Stimulated activated CD8-positive, alpha-beta memory T cell treated with anti-CD3 and anti-CD28 coated beads, Interleukin-7, amount 100 ng/mL, for 48 hours (primary cell): ENCODE results near the gene DISC1.
"Not testable (repeated sequence)": the region's sequence is repeated elsewhere in the genome, so short reads cannot be mapped to it uniquely, and the experiment has no call there.

ENCODE experiments used
- DNase-seq, 2 donors: peaks; one replicate each; pipeline ENCODE4 v3.0.0-alpha.2; 2020; ENCODE audit warnings: low read depth in 1 of 2; ENCODE audit errors: extremely low read depth in 1 of 2

DISC1 gene

GRCh38 chr1:231666937-231667608 is 40.5 kb downstream of the DISC1 start:
- DNase-seq = no peak

DNA sequence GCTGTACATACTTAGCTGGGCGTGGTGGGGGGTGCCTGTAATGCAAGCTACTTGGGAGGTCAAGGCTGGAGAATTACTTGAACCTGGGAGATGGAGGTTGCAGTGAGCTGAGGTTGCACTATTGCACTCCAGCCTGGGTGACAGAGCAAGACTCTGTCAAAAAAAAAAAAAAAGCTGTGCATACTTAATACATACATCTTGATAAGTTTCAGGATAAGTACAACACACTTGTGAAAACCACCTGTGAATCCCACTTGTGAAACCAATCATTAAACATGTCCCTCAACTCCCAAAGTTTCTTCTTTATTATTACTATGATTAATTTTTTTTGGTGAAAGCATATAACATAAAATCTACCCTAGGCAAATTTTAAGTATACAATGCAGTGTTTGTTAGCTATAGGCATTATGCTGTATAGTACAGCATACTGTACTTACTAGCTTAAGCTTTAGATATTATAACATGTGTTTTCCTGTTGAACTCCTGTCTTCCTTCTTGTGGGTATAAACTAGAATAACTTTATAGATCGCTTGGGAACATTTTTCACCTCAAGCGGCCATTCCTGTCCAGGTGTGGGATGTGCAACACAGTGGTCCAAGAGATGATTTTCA is 41.4 kb downstream of the DISC1 start:
- no peak for DNase-seq

DNA sequence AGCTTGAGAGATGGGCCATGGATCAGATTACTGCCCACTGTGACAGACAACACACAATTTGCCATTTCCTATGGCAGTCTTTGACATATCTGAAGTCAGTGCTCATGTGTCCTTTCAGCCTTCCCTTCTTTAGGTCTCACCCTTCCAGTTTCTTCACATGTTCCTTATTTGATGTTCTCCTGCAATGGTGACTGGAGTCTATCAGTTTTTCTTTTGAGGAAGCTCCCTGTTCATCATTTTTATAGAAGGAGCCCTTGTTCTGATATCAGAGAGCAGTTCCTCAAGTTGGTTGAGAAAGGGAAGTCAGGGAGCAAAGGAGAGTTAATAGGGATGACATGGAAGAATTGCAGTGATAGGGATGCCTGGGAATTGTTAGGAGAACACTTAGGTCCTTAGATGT is 42.2 kb downstream of the DISC1 start:
- DNase-seq = no peak

DNA sequence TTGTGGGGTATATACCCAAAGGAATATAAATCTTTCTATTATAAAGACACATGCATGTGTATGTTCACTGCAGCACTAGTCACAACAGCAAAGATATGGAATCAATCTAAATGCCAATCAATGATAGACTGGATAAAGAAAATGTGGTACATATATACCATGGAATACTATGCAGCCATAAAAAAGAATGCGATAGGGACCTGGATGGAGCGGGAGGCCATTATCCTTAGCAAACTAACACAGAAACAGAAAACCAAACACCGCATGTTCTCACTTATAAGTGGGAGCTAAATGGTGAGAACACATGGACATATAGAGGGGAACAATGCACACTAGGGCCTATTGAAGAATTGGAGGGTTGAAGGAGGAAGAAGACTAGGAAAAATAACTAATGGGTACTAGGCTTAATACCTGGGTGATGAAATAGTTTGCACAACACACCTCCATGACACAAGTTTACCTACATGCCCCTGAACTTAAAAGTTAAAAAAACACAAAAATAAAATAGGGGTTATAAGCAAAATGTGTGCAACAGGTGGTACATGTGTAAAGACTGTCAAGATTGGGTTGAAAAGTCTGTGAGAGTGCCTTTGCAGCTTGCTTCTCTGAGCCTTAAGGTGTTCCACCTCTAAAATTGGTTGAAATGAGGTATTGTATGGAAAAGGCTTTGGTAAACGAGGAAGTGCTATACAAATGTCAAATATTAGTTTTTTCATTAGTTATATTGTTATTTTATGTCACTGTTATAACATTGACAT is 43.5 kb downstream of the DISC1 start:
- not testable (repeated sequence) for DNase-seq

GRCh38 chr1:231670755-231671154 is 44.2 kb downstream of the DISC1 start:
- DNase-seq = no peak

- no peak for DNase-seq
These were observed 48.0 kb downstream of the DISC1 start for GRCh38 chr1:231674575-231674974.

- no peak for DNase-seq
These were observed 49.9 kb downstream of the DISC1 start for GRCh38 chr1:231676487-231676886.

GRCh38 chr1:231677442-231677841 is 50.9 kb downstream of the DISC1 start:
- DNase-seq = no peak

GRCh38 chr1:231678011-231678432 is 51.4 kb downstream of the DISC1 start:
- no peak for DNase-seq

GRCh38 chr1:231679109-231679508 is 52.5 kb downstream of the DISC1 start:
- no peak for DNase-seq

DNA sequence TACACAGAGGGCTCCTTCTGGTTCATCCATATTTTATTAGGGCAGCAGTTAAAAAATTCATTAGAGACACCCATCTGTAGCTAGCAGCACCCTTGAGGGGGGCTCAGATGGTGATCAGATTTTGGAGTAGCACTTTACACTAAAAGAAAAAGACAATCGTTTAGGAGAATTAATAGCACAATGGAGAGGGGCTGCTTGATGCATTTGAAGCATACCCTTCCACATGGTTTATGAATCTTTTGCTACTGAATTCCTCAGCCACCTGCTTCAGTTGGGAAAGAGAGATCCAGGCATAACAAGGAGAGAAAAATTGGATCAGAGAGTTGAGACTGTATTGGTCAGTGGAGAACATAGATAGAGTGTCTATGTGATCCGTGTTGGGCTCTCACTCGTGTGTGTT is 54.4 kb downstream of the DISC1 start:
- DNase-seq = no peak

- no peak for DNase-seq
These were observed 56.2 kb downstream of the DISC1 start for GRCh38 chr1:231682779-231683178.

DNA sequence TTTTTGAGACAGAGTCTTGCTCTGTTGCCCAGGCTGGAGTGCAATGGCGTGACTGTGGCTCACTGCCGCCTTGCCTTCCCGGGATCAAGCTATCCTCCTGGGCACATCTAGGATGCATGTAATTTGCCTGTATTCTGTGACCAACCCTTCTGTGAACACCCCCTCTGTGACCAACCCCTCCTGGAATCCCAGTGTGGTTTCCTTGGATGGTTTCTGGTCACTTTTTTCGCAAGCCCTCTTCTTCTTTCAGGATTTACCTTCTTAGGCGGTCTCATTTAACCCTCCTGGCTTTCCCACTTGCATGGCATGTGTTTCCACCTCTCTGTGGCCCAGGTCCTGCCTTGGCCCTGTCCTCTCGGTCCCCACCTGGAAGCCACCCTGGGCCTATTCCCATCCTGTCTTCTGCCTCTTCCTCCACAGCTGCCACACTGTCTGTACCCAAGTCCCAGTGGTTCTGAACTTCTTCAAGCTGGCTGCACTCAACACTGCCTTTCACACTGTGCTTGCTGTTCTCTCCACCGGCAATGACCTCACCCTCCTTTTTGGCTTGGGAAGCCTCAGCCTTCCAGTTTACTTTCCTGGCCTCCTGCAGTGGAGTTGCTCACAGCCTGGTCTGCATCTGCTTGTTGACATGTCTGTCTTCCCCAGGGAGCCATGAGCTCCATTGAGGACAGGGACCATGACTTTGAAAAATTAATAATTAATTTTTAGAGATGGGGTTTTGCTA is 57.0 kb downstream of the DISC1 start:
- DNase-seq = no peak

GRCh38 chr1:231684356-231685244 is 58.0 kb downstream of the DISC1 start:
- DNase-seq = no peak

GRCh38 chr1:231686384-231686783 is 59.8 kb downstream of the DISC1 start:
- DNase-seq = no peak

DNA sequence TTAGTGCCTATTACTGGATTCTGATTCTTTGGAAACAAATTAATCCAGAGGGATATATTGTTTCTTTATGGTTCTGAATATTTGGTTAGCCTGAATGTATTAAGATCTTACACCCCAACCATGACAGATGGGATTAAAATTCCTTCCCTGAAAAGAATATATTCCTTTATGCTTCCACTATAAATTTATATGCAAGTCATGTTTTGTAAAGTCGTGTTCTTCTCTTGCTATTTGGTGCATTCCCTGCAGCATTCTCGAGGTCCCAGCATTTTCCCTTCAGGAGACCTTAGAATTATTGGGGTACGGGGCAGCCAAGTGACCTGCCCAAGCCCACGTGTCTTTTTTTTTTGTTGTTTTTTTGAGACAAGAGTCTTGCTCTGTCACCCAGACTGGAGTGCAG is 62.4 kb downstream of the DISC1 start:
- no peak for DNase-seq

DNA sequence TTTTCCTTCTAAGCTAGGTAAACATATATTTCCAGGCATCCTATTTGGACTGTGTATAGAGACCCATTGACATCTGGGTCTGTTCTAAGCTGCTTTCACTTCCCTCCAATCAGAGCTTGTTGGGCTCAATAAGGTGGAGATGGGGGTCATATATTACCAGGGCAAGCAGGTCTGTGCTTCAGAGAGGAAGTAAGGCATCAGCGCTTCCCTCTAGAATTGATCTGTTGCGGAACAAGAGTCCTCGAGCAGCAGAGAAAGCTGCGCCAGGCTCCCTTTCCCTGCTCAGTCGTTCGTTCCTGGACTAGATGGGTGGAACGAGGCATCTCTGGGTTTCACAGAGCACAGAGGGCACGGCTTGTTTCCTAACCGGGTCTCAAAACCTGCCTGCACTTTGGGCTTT is 63.5 kb downstream of the DISC1 start:
- DNase-seq = no peak

DNA sequence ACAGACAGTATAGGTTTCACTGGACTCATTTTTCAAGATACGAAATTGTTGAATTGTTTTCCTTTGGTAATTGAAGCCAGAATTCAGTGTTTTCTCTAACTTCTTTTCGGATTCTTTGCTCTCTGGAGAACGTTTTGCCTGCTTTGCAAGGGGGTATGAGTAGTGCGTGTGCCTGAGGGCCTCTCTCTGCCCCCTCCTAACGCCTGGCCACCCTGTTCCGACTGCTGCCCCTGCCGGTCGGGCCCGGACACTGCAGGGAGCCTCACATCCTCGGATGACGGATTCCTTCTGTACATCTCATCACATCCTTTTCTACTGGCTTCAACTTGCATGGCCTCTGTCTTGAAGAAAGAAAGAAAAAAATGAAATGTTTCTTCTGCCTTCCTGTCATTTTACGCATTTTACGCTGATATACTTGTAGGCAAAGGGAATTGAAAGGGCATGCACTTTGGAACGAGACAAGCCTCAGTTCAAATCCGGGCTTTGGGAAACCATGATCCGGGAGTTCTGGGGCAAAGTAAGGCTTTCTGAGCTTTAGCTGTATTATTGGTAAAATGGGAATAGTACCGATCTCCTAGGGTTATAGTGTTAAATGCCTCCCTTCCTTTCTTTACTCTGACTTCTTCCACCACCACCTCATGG is 65.1 kb downstream of the DISC1 start:
- no peak for DNase-seq

- DNase-seq = no peak
These were observed 66.9 kb downstream of the DISC1 start for GRCh38 chr1:231693361-231694074.
